Measurements from ENCODE around the gene MFSD12.
A peak's percentile ranks its signal among the peaks of the same experiment; 100 is the strongest.

The MFSD12 gene

DNA sequence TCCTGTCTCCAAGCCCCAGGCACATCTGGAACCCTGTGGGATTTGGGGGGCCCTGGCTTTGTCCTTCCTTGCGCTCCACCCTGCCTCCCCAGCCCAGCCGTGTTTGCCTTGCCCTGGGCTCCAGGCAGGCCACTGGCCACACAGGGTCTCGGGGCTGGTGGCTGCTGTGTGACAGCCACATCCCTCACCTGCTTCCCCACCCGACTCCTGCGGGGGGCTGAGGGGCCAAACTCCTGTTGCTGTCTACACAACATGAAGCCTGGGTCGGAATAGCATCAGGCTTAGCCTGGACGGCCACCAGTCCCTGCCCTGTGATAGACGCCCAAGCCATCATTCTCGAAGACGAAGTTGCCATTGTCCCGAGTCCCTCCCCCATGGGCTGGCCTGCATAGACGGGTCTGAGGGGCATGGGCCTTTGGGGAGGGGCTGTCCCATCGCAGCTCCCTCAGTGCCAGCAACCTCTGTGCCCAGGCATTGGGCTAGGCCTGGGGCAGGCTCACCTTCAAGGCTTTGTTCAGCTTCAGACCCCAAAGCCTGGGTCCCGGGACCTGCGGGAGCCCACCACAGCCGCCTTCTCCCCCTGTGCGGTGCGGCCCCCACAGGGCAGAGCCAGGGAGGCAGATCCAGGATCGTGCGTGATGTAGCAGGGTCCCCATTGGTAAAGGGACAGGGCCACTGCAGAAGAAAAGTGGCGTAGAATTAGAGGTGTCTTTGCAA, 33.9 kb downstream of the MFSD12 start:
- no peaks in the 10 kb centered on the region for H3K9me3 ChIP-seq (ENCODE audit: control insufficient read depth, insufficient read depth, low read depth, low read length)
- no peak overlapping the region for H3K4me3 ChIP-seq (ENCODE audit: low read depth, low read length)
- H3K27ac ChIP-seq (ENCODE audit: extremely low read depth, low read depth, low read length): no peak overlapping the region
- POLR2A ChIA-PET: no interaction called here
- H3K4me1 ChIP-seq (ENCODE audit: control insufficient read depth, insufficient read depth, low read length): no peaks in the 10 kb centered on the region
- CTCF ChIA-PET: no interaction called here
- TF ChIP-seq GLI4 (tag by site-specific recombination; IDR thresholded peaks at IDR 0.05): no peak
- TF ChIP-seq, protein P1, sequence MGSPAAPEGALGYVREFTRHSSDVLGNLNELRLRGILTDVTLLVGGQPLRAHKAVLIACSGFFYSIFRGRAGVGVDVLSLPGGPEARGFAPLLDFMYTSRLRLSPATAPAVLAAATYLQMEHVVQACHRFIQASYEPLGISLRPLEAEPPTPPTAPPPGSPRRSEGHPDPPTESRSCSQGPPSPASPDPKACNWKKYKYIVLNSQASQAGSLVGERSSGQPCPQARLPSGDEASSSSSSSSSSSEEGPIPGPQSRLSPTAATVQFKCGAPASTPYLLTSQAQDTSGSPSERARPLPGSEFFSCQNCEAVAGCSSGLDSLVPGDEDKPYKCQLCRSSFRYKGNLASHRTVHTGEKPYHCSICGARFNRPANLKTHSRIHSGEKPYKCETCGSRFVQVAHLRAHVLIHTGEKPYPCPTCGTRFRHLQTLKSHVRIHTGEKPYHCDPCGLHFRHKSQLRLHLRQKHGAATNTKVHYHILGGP (tag by site-specific recombination; IDR thresholded peaks at IDR 0.05): no peak
- no peak for TF ChIP-seq ZNF530 (tag by site-specific recombination; IDR thresholded peaks at IDR 0.05; ENCODE audit: low read depth)
- TF ChIP-seq ZNF514 (tag by site-specific recombination; IDR thresholded peaks at IDR 0.05): no peak
- no peak for TF ChIP-seq ZNF768 (tag by site-specific recombination; IDR thresholded peaks at IDR 0.05)
- TF ChIP-seq ZNF785 (tag by site-specific recombination; IDR thresholded peaks at IDR 0.05): no peak
- no peak for TF ChIP-seq ZNF16 (tag by site-specific recombination; IDR thresholded peaks at IDR 0.05; ENCODE audit: low read depth)
- peaks cover 0 to 92% of the 10 kb centered on the region in 2 experiments; a peak in 2 of 3 replicates for H3K36me3 ChIP-seq (ENCODE audit: control insufficient read depth in 2 of 2, insufficient read depth in 1 of 2, low read length in 2 of 2)

DNA sequence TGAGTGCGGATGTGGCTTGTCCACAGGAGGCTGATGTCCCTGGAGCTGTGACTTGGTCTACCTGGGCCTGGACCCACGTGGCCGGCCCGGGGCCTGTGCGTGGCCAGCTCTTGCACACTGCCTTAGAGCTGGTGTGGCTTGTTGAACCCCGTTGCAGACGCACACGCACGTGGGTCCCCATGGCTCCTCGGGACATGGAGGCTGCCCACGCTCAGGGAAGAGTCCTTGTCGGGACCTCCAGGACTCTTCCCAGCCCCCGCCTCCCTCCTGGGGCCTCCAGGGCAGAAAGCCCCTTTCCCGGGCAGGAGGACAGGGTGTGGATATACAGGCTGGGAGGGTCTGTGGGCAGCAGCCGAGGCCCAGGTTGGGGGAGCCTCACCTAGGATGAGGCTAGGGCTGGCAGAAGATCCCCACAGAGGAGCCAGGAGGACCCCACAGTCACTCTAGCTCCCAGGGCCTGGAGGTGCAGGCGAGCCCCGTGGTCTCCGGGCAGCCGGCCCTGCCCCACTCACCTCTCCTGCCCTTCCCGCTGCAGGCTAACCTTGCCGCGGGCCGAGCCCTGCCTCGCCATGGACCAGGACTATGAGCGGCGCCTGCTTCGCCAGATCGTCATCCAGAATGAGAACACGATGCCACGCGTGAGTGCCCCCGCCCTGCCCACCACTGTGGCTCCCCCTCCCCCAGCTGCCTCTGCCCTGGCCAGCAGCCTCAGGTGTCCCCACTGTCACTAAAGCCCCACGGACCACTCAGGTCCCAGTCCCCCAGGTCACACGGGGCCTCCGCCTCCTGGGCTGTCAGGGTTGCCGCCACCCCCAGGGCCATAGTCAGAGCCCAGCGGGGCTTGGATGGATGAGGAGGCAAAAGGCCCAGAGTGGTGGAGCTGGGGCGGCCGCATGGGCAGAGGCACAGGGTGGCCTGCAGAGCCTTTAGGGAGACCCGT, 34.7 kb downstream of the MFSD12 start:
- CTCF ChIA-PET: interaction anchor here (1.2 kb wide), 1 partner anchor 232 kb away, joined by 4 read pairs; no protein-coding TSS in a partner anchor
- Histone ChIP-seq H3K4me3 (ENCODE audit: low read depth, low read length) (no peak overlapping the region), H3K9me3 (ENCODE audit: control insufficient read depth, insufficient read depth, low read depth, low read length) (no peaks in the 10 kb centered on the region), H3K4me1 (ENCODE audit: control insufficient read depth, insufficient read depth, low read length) (no peaks in the 10 kb centered on the region), H3K36me3 (ENCODE audit: control insufficient read depth in 2 of 2, insufficient read depth in 1 of 2, low read length in 2 of 2) (peaks cover 4 to 90% of the 10 kb centered on the region in 2 experiments; a peak in 1 of 3 replicates), H3K27ac (ENCODE audit: extremely low read depth, low read depth, low read length) (0 out of 2 replicates have a peak overlapping the region, but pooled peaks have one; percentile 9)
- TF ChIP-seq ZNF184 (tag by site-specific recombination; IDR thresholded peaks at IDR 0.05): no peak
- TF ChIP-seq ZXDB (tag by site-specific recombination; IDR thresholded peaks at IDR 0.05): no peak
- TF ChIP-seq ZNF785 (tag by site-specific recombination; IDR thresholded peaks at IDR 0.05): no peak
- no peak for TF ChIP-seq ZNF302 (tag by site-specific recombination; IDR thresholded peaks at IDR 0.05; ENCODE audit: low read depth)
- TF ChIP-seq ZFHX2 (tag by site-specific recombination; conservative IDR thresholded peaks at IDR 0.05): no peak
- TF ChIP-seq TRIM28 (IDR thresholded peaks at IDR 0.05; ENCODE audit: borderline replicate concordance, low read length): no peak
- TF ChIP-seq ZNF223 (tag by site-specific recombination; IDR thresholded peaks at IDR 0.05): no peak
- POLR2A ChIA-PET: no interaction called here

DNA sequence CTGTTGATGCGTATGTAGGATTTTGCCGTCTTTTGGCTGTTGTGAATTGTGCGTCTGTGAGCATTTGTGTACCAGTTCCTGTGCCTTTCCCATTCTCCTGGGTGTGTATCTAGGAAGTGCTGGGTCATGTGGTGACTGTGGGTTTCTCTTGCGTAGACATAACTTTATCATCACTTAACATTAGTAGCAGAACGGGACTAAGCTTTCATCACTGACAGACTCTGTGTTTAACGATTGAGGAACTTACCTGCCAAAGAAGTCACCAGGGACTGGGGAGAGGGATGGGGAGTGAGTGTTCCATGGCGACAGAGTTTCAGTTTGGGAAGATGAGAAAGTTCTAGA, 36.3 kb downstream of the MFSD12 start:
- ChIA-PET CTCF (interaction anchor here (0.6 to 1.2 kb wide), 4 partner anchors 23 to 234 kb away, joined by 3 to 4 read pairs (median 3); no protein-coding TSS in a partner anchor), POLR2A (no interaction called here)
- peak; percentile 3; the same call in 1 of the 2 replicates for TF ChIP-seq SCRT2 (tag by site-specific recombination; IDR thresholded peaks at IDR 0.05)
- TF ChIP-seq ZNF140 (tag by site-specific recombination; IDR thresholded peaks at IDR 0.05): no peak
- H3K4me1 ChIP-seq (ENCODE audit: control insufficient read depth, insufficient read depth, low read length): peaks cover 4% of the 10 kb centered on the region; the same call in 1 of the 2 replicates
- no peak overlapping the region for H3K27ac ChIP-seq (ENCODE audit: extremely low read depth, low read depth, low read length)
- H3K36me3 ChIP-seq (ENCODE audit: control insufficient read depth in 2 of 2, insufficient read depth in 1 of 2, low read length in 2 of 2): peaks cover 5 to 82% of the 10 kb centered on the region in 2 experiments; a peak in 1 of 3 replicates
- no peaks in the 10 kb centered on the region for H3K9me3 ChIP-seq (ENCODE audit: control insufficient read depth, insufficient read depth, low read depth, low read length)
- no peak overlapping the region for H3K4me3 ChIP-seq (ENCODE audit: low read depth, low read length)

All from HEK293 (cell line).